WERI-Rb-1 (cell line): ENCODE results near the gene BRMS1.
A peak's percentile ranks its signal among the peaks of the same experiment; 100 is the strongest.
"Not testable (repeated sequence)": the region's sequence is repeated elsewhere in the genome, so short reads cannot be mapped to it uniquely, and the experiment has no call there.

ENCODE experiments used
- DNase-seq: peaks from one replicate; pipeline ENCODE4 v3.0.0-alpha.2; 2020
- H3K27ac ChIP-seq: fragments of 250-450 bp; sonication (Bioruptor Pico); 2 replicates; pipeline ENCODE4 v1.5.1; 2020; ENCODE audit warnings: mild to moderate bottlenecking, moderate library complexity
- H3K27me3 ChIP-seq: fragments of 250-450 bp; sonication (Bioruptor Pico); 2 replicates; pipeline ENCODE4 v1.5.1; 2021; ENCODE audit warnings: mild to moderate bottlenecking, low read depth, moderate library complexity; ENCODE audit not compliant: insufficient read depth, severe bottlenecking
- H3K36me3 ChIP-seq: fragments of 250-450 bp; sonication (Bioruptor Pico); 2 replicates; pipeline ENCODE4 v1.5.1; 2020; ENCODE audit warnings: mild to moderate bottlenecking, moderate library complexity
- H3K4me3 ChIP-seq: 2 replicates; pipeline ENCODE4 v1.5.1; 2011; ENCODE audit warnings: low read depth, mild to moderate bottlenecking, control low read depth, low read length
- H3K9me3 ChIP-seq: fragments of 250-450 bp; sonication (Bioruptor Pico); 2 replicates; pipeline ENCODE4 v1.5.1; 2021; ENCODE audit warnings: mild to moderate bottlenecking, moderate library complexity; ENCODE audit not compliant: severe bottlenecking
- CTCF ChIP-seq: IDR thresholded peaks from 2 replicates; pipeline ENCODE4 v1.5.1; 2011; ENCODE audit warnings: low read depth, mild to moderate bottlenecking, control low read depth, inconsistent platforms, low read length

BRMS1 gene

DNA sequence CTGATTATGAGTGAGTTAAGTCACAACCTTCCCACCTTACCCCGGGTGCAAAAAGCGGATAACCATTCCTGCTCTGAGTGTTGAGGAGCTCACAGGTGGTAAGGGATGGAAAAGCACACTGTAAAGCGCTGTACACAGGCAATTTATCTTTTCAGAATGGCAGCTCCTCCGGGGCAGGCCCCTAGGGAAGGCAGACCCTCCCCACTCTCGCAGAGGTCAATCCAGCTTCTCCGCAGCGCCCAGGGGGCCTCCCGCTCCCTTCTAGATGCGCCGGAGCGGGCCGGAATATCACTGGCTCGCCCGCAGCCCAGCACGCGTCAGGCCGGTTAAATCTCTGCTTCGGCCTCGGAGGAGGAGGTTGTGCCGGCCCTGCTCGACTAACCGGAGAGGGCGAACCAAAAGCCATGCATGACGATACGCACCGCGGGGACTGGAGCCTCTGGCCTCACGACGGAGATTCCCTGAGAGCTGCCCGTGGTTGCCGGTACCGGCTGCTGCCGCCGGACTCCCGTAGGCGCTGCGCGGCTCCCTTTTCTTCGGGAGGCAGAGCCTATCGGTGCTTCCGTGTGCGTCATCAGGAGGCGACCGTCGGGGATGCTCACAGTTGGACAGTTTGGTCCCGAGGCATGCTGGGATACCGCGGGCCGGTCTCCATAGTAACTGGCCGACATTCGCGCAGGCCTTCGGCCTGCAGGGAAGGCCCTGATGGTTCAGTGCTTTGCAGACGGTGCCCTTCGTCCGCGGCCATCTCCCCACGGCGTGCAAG lies at the start of gene BRMS1:
TSS of gene BRMS1 (minus strand) at position 555 of the 766 bp plus-strand sequence. CDS start 2,870 bp downstream, outside the sequence.
- Histone ChIP-seq H3K27ac (peak within 1 kb of the TSS; percentile 60), H3K36me3 (peaks cover 20% of the 10 kb centered on the region), H3K9me3 (no peaks in the 10 kb centered on the region), H3K4me3 (peak within 1 kb of the TSS; percentile 81), H3K27me3 (no peaks in the 10 kb centered on the region)
- peak; percentile 97 for DNase-seq
- TF ChIP-seq CTCF: no peak

- H3K36me3 ChIP-seq: no peaks in the 10 kb centered on the region
- no peak for TF ChIP-seq CTCF
- no peak for DNase-seq
- no peak overlapping the region for H3K4me3 ChIP-seq
- no peak overlapping the region for H3K27ac ChIP-seq
- no peaks in the 10 kb centered on the region for H3K27me3 ChIP-seq
- no peaks in the 10 kb centered on the region for H3K9me3 ChIP-seq
Observed at GRCh38 chr11:66393954-66394353, 49.0 kb upstream of the BRMS1 start.

- Histone ChIP-seq H3K4me3 (no peak overlapping the region), H3K27ac (no peak overlapping the region), H3K36me3 (no peaks in the 10 kb centered on the region), H3K9me3 (no peaks in the 10 kb centered on the region), H3K27me3 (no peaks in the 10 kb centered on the region)
- no peak for TF ChIP-seq CTCF
- no peak for DNase-seq
Observed at GRCh38 chr11:66391322-66391721, 46.4 kb upstream of the BRMS1 start.

DNA sequence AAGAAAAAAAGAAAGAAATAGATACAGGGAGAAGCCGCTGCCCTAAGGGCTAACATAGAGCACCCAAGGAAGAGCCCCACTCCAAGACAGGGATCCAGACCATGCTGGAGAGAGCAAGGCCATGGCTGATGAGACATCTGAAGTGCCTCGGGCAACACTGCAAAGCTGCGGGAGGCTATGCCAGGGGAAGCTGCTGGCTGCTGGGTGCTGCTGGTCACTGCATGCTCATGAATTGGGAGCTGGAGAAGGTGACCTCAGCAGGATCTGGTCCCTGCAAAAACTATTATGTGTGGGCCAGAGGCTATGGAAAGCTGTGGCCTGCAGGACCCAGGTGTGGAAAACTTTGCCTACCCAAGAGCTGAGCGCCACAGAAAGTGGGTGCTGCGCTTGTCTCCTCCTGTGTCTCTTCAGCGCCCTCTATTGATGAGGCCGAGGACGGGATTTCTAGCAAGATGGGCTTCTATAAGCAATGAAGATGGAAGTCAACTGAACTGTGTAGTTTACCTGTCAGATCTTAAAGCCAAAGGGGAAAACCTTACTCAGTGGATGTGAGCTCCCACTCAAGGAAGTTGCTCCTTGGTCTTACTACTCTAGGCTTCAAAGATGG lies 44.0 kb upstream of the BRMS1 start:
- no peaks in the 10 kb centered on the region for H3K9me3 ChIP-seq
- no peaks in the 10 kb centered on the region for H3K36me3 ChIP-seq
- H3K27me3 ChIP-seq: no peaks in the 10 kb centered on the region
- peak; percentile 83 for TF ChIP-seq CTCF
- no peak overlapping the region for H3K27ac ChIP-seq
- H3K4me3 ChIP-seq: no peak overlapping the region
- DNase-seq: peak; percentile 82

- no peaks in the 10 kb centered on the region for H3K27me3 ChIP-seq
- H3K36me3 ChIP-seq: no peaks in the 10 kb centered on the region
- peak overlapping the region; percentile 62 for H3K27ac ChIP-seq
- no peaks in the 10 kb centered on the region for H3K9me3 ChIP-seq
- H3K4me3 ChIP-seq: peak overlapping the region; percentile 46
- peak; percentile 90 for DNase-seq
- peak; percentile 87 for TF ChIP-seq CTCF
Observed at GRCh38 chr11:66386171-66387069, 41.5 kb upstream of the BRMS1 start.

DNA sequence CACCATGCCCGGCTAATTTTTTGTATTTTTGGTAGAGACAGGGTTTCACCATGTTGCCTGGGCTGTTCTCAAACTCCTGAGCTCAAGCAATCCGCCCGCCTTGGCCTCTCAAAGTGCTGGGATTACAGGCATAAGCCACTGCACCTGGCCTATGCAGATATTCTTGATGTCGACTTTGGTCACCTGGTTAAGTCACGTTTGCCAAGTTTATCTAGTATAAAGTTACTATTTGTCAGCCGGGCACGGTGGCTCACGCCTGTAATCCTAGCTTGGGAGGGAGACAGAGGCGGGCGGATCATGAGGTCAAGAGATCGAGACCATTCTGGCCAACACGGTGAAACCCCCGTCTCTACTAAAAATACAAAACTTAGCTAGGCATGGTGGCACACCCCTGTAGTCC lies 39.4 kb upstream of the BRMS1 start:
- H3K27ac ChIP-seq, H3K4me3 ChIP-seq, H3K36me3 ChIP-seq, H3K9me3 ChIP-seq, DNase-seq, H3K27me3 ChIP-seq: not testable (repeated sequence)

DNA sequence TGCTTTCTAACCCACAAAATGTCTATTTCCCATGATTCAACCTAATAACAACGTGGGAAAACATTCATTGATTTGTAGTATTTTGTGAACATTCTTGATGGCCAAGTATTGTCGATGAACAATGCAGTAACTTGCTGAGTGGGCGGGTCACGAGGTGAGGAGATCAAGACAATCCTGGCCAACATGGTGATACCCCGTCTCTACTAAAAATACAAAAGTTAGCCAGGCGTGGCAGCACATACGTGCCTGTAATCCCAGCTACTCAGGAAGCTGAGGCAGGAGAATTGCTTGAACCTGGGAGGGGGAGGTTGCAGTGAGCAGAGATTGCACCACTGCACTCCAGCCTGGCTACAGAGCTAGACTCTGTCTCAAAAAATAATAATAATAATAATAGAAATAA lies 35.4 kb upstream of the BRMS1 start:
- not testable (repeated sequence) for H3K27me3 ChIP-seq, H3K9me3 ChIP-seq, H3K4me3 ChIP-seq, H3K36me3 ChIP-seq
- peak; percentile 60 for DNase-seq
- H3K27ac ChIP-seq: peak overlapping the region; percentile 35

DNA sequence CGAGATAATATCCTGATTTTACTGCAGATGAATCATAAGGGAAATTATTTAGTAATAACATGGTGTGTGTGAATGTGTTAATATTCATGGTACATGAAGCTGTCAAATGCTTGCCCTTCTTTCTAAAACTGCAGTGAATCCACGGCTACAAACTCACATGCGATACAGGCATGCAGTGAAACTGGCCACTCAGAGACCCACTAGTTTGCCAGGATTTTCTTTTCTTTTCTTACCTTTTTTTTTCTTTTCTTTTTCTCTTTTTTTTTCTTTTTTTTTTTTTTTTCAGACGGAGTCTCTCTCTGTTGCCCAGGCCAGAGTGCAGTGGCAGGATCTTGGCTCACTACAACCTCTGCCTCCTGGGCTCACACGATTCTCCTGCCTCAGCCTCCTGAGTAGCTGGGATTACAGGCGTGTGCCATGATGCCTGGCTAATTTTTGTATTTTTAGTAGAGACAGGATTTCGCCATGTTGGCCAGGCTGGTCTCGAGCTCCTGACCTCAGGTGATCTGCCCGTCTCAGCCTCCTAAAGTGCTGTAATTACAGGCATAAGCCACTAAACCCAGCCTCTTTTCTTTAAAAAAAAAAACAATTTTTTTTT lies 28.9 kb upstream of the BRMS1 start:
- not testable (repeated sequence) for H3K4me3 ChIP-seq, H3K9me3 ChIP-seq, DNase-seq, H3K36me3 ChIP-seq, H3K27me3 ChIP-seq
- peak overlapping the region; percentile 92 for H3K27ac ChIP-seq
